A673 (cell line): ENCODE measurements around the gene CLDN14. TPM values are rescaled to one million over a fixed set of nuclear protein-coding genes. Genes with fewer than 3 reads are reported as not detected.

ENCODE experiments used
- BruUV-seq: library from RNA; stranded (reverse); fragments of 400-500 nt; replicated peaks from 2 replicates; lab custom pipeline; 2021; lab: Mats Ljungman, UMichigan
- CTCF ChIA-PET: fragments of 300-600 bp; sonication (Branson Sonifier 250); formaldehyde crosslinking; loops from one replicate; lab custom pipeline; 2022; ENCODE audit warnings: antibody characterized with exemption; lab: Charles Lee
- POLR2A ChIA-PET: fragments of 300-600 bp; sonication (Branson Sonifier 250); formaldehyde crosslinking; loops from one replicate; lab custom pipeline; 2022; ENCODE audit warnings: antibody characterized with exemption; ENCODE audit not compliant: low non-redundant PET; lab: Charles Lee
- DNase-seq: peaks from one replicate; pipeline ENCODE4 v3.0.0-alpha.2; 2015; ENCODE audit warnings: low spot score
- H3K27ac ChIP-seq: fragments of 200-600 bp; sonication (generic); 2 replicates; pipeline ENCODE4 v1.5.1; 2016; ENCODE audit warnings: mixed run types, low read depth, mild to moderate bottlenecking, mixed read lengths, antibody characterized with exemption, low read length; ENCODE audit not compliant: poor library complexity, severe bottlenecking
- H3K27me3 ChIP-seq: fragments of 200-600 bp; sonication (generic); replicated peaks from 2 replicates; pipeline ENCODE4 v1.6.1; 2017; ENCODE audit warnings: mixed run types, low read depth, mild to moderate bottlenecking, mixed read lengths, antibody characterized with exemption, low read length; ENCODE audit not compliant: insufficient read depth, poor library complexity
- H3K36me3 ChIP-seq: fragments of 200-600 bp; sonication (generic); 2 replicates; pipeline ENCODE4 v1.6.1; 2016; ENCODE audit warnings: mixed run types, mild to moderate bottlenecking, mixed read lengths, antibody characterized with exemption, low read length; ENCODE audit not compliant: insufficient read depth, poor library complexity, severe bottlenecking
- H3K4me1 ChIP-seq: fragments of 200-600 bp; sonication (generic); 2 replicates; pipeline ENCODE4 v1.6.1; 2017; ENCODE audit warnings: mixed run types, mild to moderate bottlenecking, mixed read lengths, antibody characterized with exemption, low read length; ENCODE audit not compliant: insufficient read depth, poor library complexity, severe bottlenecking
- H3K4me3 ChIP-seq: fragments of 200-600 bp; sonication (generic); 2 replicates; pipeline ENCODE4 v1.5.1; 2016; ENCODE audit warnings: low read depth, mixed run types, mild to moderate bottlenecking, mixed read lengths, low read length; ENCODE audit not compliant: poor library complexity, severe bottlenecking
- H3K9me3 ChIP-seq: fragments of 200-600 bp; sonication (generic); 2 replicates; pipeline ENCODE4 v1.6.1; 2016; ENCODE audit warnings: mixed run types, low read depth, mild to moderate bottlenecking, mixed read lengths, antibody characterized with exemption, low read length; ENCODE audit not compliant: poor library complexity, severe bottlenecking
- EZH2 ChIP-seq: fragments of 200-600 bp; sonication (generic); IDR thresholded peaks from 2 replicates; pipeline ENCODE4 v1.6.1; 2017; ENCODE audit warnings: borderline replicate concordance, low read depth, mild to moderate bottlenecking, mixed read lengths, antibody characterized with exemption, low read length; ENCODE audit not compliant: poor library complexity, severe bottlenecking
- intact Hi-C: fragments of 100-400 bp; cut with micrococcal nuclease; formaldehyde crosslinking; loops from one replicate; pipeline ENCODE4 v1.10.0; 2022; ENCODE audit not compliant: unreplicated experiment
- total RNA-seq: library from RNA; stranded (reverse); gene quantifications from 2 replicates; pipeline ENCODE4 v1.2.3, GENCODE V29; 2021
- TF ChIP-seq, protein P1 (sequence below): fragments of 300-800, 200-600 bp; sonication (generic); conservative IDR thresholded peaks from 2 replicates; pipeline ENCODE4 v1.5.1; 2017; ENCODE audit warnings: low read depth, mild to moderate bottlenecking, antibody characterized with exemption, low read length, moderate library complexity, mixed read lengths

Gene CLDN14
- total RNA-seq, 1 experiment from 2014 or later = not detected

DNA sequence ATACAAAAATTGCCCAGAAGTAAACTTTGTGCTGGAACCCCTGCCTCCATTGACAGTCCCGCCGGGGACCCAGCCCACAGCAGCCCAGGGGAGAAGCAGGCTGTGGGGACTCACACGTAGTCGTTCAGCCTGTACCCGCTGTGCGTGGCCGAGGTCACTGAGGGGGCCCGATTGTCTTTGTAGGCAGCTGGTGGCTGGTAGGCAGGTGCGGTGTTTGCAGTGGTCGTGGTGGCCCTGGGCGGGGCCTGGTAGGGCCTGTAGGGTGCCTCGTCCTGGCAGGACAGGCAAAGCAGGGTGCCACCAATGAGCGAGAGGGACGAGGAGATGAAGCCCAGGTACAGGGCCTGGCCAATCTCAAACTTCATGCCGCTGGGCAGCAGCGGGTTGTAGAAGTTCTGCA lies 19.1 kb downstream of the CLDN14 start:
- DNase-seq = no peak
- no peaks in the 10 kb centered on the region for H3K4me1 ChIP-seq
- no peaks in the 10 kb centered on the region for H3K27me3 ChIP-seq
- BruUV-seq = no TSS peak
- ChIA-PET POLR2A (no interaction called here), CTCF (interaction anchor here (0.6 kb wide), 1 partner anchor 433 kb away, joined by 3 read pairs; no protein-coding TSS in a partner anchor)
- intact Hi-C loops = no loop called here
- no peaks in the 10 kb centered on the region for H3K9me3 ChIP-seq
- no peak overlapping the region for H3K4me3 ChIP-seq
- no peaks in the 10 kb centered on the region for H3K36me3 ChIP-seq
- no peak for TF ChIP-seq EZH2
- TF ChIP-seq, protein P1, sequence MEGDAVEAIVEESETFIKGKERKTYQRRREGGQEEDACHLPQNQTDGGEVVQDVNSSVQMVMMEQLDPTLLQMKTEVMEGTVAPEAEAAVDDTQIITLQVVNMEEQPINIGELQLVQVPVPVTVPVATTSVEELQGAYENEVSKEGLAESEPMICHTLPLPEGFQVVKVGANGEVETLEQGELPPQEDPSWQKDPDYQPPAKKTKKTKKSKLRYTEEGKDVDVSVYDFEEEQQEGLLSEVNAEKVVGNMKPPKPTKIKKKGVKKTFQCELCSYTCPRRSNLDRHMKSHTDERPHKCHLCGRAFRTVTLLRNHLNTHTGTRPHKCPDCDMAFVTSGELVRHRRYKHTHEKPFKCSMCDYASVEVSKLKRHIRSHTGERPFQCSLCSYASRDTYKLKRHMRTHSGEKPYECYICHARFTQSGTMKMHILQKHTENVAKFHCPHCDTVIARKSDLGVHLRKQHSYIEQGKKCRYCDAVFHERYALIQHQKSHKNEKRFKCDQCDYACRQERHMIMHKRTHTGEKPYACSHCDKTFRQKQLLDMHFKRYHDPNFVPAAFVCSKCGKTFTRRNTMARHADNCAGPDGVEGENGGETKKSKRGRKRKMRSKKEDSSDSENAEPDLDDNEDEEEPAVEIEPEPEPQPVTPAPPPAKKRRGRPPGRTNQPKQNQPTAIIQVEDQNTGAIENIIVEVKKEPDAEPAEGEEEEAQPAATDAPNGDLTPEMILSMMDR = no peak
- no peak overlapping the region for H3K27ac ChIP-seq

DNA sequence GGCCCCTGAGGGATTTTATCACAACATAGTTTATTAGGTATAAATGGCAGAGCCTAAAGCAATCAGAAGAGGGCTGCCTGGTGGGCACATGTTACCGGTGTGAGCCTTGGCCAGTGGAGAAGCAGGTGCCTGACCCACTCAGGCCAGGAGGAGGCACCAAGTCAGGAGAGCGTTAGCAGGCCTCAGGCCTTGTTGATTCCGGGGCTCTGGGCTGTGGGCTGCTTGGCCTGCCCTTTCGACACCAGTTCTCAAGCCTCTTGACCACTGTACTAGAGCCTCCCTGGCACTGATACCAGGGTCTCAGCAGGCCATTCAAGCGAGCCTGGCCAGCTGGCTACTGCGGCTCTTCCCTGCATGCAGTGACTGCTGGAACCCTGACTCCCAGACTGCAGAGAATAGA lies 20.8 kb downstream of the CLDN14 start:
- TF ChIP-seq, protein P1 = no peak
- no peak for TF ChIP-seq EZH2
- H3K4me3 ChIP-seq = no peak overlapping the region
- intact Hi-C loops = no loop called here
- H3K27ac ChIP-seq = no peak overlapping the region
- H3K4me1 ChIP-seq = peaks cover 8% of the 10 kb centered on the region
- no TSS peak for BruUV-seq
- no peaks in the 10 kb centered on the region for H3K36me3 ChIP-seq
- H3K27me3 ChIP-seq = no peaks in the 10 kb centered on the region
- H3K9me3 ChIP-seq = no peaks in the 10 kb centered on the region
- ChIA-PET POLR2A (no interaction called here), CTCF (no interaction called here)
- DNase-seq = no peak

DNA sequence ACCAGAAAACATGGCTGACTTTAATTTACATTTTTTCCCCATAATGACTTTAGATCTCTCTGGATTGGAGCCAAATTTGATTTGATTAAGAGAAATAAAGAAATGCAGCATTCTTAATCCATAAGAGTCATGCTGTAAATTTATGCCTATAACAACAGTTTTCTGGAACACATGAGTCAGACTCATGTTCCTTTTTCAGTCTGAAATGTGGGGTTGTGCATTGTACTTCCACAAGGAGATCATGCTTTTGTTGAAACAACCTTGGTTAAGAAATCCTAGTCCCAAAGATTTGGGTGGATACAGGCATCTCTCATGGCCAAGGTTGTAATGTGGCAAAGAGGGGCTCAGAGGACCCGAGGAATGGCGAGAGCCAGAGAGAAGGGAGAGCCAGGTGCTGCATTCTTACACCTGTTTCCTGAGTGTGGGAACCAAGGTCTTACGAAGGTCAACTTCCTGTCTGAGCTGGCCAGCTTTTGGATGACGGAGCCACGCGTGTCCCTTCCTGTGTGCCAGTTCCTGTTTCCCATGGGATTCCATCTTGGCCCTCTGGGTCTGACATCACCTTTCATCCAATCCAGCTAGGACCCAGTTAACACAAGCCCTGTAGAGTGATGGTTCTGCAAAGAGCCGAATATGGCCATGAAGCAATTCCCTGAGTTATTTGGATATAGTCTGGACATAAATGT lies 23.1 kb downstream of the CLDN14 start:
- H3K9me3 ChIP-seq = no peaks in the 10 kb centered on the region
- no peaks in the 10 kb centered on the region for H3K27me3 ChIP-seq
- BruUV-seq = no TSS peak
- DNase-seq = no peak
- no peaks in the 10 kb centered on the region for H3K36me3 ChIP-seq
- H3K4me3 ChIP-seq = no peak overlapping the region
- no peak overlapping the region for H3K27ac ChIP-seq
- no peak for TF ChIP-seq EZH2
- TF ChIP-seq, protein P1 = no peak
- CTCF ChIA-PET = no interaction called here
- peaks cover 13% of the 10 kb centered on the region for H3K4me1 ChIP-seq
- intact Hi-C loops = no loop called here
- POLR2A ChIA-PET = no interaction called here
